ENCODE results near the gene KRTAP10-12.
A peak's percentile ranks its signal among the peaks of the same experiment; 100 is the strongest.

Gene KRTAP10-12

DNA sequence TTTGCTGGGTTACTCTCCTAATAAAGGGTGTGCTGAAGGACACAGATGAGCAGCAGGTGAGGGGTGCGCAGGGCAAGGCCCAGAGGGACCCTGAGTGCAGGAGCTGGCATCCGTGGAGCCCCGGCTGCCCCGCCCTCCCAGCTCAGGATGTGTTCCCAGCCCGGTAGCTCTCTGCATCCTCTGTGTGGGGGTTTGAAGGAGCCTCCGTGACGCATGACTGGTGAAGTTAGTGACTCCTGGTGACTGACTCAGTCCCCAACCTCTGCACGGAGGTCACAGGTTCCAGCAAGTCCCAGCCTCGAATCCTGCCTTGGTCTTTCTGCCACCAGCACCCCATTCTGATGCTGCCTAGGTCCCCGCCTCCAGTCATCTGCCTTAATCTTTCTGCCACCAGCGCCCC is 36.0 kb downstream of the KRTAP10-12 start:
- H3F3A ChIP-seq (ENCODE audit: insufficient read depth, low read length): no peaks in the 10 kb centered on the region
- H3K4me3 ChIP-seq (ENCODE audit: low read length): no peak overlapping the region
- no peaks in the 10 kb centered on the region for H3K9me3 ChIP-seq (replicated peaks; ENCODE audit: insufficient read depth, low read length)
- H3K27ac ChIP-seq (ENCODE audit: low read length): no peak overlapping the region
- H3K36me3 ChIP-seq (replicated peaks; ENCODE audit: insufficient read depth, low read length): no peaks in the 10 kb centered on the region
- no peaks in the 10 kb centered on the region for H4K20me1 ChIP-seq (ENCODE audit: insufficient read depth, low read length)
- no peak for DNase-seq
- H3K9me2 ChIP-seq (replicated peaks; ENCODE audit: insufficient read depth, low read length): no peaks in the 10 kb centered on the region
- peaks cover 97% of the 10 kb centered on the region for H3K27me3 ChIP-seq (replicated peaks; ENCODE audit: insufficient read depth, low read length)
- H3K9ac ChIP-seq (ENCODE audit: low read length): no peak overlapping the region
- no peak overlapping the region for H2AFZ ChIP-seq (ENCODE audit: low read length)
- H3K4me2 ChIP-seq (ENCODE audit: low read depth, low read length): no peak overlapping the region
- H3K4me1 ChIP-seq (ENCODE audit: low read length): no peaks in the 10 kb centered on the region
- TF ChIP-seq, protein P1, sequence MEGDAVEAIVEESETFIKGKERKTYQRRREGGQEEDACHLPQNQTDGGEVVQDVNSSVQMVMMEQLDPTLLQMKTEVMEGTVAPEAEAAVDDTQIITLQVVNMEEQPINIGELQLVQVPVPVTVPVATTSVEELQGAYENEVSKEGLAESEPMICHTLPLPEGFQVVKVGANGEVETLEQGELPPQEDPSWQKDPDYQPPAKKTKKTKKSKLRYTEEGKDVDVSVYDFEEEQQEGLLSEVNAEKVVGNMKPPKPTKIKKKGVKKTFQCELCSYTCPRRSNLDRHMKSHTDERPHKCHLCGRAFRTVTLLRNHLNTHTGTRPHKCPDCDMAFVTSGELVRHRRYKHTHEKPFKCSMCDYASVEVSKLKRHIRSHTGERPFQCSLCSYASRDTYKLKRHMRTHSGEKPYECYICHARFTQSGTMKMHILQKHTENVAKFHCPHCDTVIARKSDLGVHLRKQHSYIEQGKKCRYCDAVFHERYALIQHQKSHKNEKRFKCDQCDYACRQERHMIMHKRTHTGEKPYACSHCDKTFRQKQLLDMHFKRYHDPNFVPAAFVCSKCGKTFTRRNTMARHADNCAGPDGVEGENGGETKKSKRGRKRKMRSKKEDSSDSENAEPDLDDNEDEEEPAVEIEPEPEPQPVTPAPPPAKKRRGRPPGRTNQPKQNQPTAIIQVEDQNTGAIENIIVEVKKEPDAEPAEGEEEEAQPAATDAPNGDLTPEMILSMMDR (IDR thresholded peaks at IDR 0.05; ENCODE audit: low read length): no peak
- TF ChIP-seq EZH2 (optimal IDR thresholded peaks at IDR 0.05; ENCODE audit: low read depth, low read length) (no peak), EZH2phosphoT487 (IDR thresholded peaks at IDR 0.05; ENCODE audit: low read length) (no peak)
- H3K79me2 ChIP-seq (ENCODE audit: low read length): no peaks in the 10 kb centered on the region

DNA sequence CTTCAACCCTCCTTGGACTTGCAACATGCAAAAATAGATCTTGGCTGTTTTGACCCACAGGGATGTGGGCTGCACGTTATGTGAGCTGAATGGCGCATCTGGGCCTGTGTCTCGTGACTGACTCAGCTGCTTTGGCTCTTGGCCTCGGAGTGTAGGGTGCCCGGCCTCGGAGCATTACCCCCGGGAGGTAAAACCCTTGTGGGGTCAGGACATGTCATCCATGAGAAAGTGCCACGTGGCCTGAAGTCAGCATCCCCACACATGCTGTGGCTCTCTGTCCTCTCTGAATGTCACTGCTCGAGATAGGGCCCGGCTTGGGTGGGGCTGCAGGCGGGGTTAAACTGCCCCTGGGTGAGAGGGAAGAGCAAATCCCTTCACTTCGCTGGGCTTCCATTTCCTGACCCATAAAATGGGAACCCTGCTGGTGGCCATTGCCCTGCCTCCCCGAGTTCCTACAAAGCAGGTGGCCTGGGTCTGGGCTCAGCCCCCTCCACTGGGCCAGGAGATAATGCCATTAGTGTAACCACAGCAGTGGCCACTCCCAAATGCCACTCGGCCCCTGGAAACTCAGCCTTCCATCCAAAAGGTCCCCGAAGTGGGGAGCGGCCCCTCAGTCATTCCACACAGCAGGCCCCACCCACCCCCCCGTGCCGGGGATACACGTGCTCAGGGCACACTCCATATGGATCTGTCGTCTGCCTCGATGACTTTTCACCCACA is 37.2 kb downstream of the KRTAP10-12 start:
- H3K4me1 ChIP-seq (ENCODE audit: low read length): no peaks in the 10 kb centered on the region
- H3K9me3 ChIP-seq (replicated peaks; ENCODE audit: insufficient read depth, low read length): no peaks in the 10 kb centered on the region
- H3K36me3 ChIP-seq (replicated peaks; ENCODE audit: insufficient read depth, low read length): no peaks in the 10 kb centered on the region
- TF ChIP-seq EZH2 (optimal IDR thresholded peaks at IDR 0.05; ENCODE audit: low read depth, low read length) (no peak), EZH2phosphoT487 (IDR thresholded peaks at IDR 0.05; ENCODE audit: low read length) (no peak)
- TF ChIP-seq, protein P1 (IDR thresholded peaks at IDR 0.05; ENCODE audit: low read length): no peak
- H2AFZ ChIP-seq (ENCODE audit: low read length): no peak overlapping the region
- H3K4me3 ChIP-seq (ENCODE audit: low read length): no peak overlapping the region
- H3F3A ChIP-seq (ENCODE audit: insufficient read depth, low read length): no peaks in the 10 kb centered on the region
- H3K27me3 ChIP-seq (replicated peaks; ENCODE audit: insufficient read depth, low read length): peaks cover 97% of the 10 kb centered on the region
- no peaks in the 10 kb centered on the region for H3K79me2 ChIP-seq (ENCODE audit: low read length)
- no peaks in the 10 kb centered on the region for H4K20me1 ChIP-seq (ENCODE audit: insufficient read depth, low read length)
- H3K4me2 ChIP-seq (ENCODE audit: low read depth, low read length): no peak overlapping the region
- H3K9me2 ChIP-seq (replicated peaks; ENCODE audit: insufficient read depth, low read length): no peaks in the 10 kb centered on the region
- H3K27ac ChIP-seq (ENCODE audit: low read length): no peak overlapping the region
- no peak for DNase-seq
- no peak overlapping the region for H3K9ac ChIP-seq (ENCODE audit: low read length)

GRCh38 chr21:44734841-44735240 is 37.9 kb downstream of the KRTAP10-12 start:
- H3K4me1 ChIP-seq (ENCODE audit: low read length): no peaks in the 10 kb centered on the region
- no peaks in the 10 kb centered on the region for H3K9me2 ChIP-seq (replicated peaks; ENCODE audit: insufficient read depth, low read length)
- H3K4me2 ChIP-seq (ENCODE audit: low read depth, low read length): no peak overlapping the region

More at GRCh38 chr21:44734841-44735240, 37.9 kb downstream of the KRTAP10-12 start:
- Histone ChIP-seq H3K9me3 (replicated peaks; ENCODE audit: insufficient read depth, low read length) (no peaks in the 10 kb centered on the region), H3K9ac (ENCODE audit: low read length) (no peak overlapping the region), H3K27me3 (replicated peaks; ENCODE audit: insufficient read depth, low read length) (peaks cover 97% of the 10 kb centered on the region), H3F3A (ENCODE audit: insufficient read depth, low read length) (no peaks in the 10 kb centered on the region), H3K36me3 (replicated peaks; ENCODE audit: insufficient read depth, low read length) (no peaks in the 10 kb centered on the region), H3K4me3 (ENCODE audit: low read length) (no peak overlapping the region), H2AFZ (ENCODE audit: low read length) (no peak overlapping the region), H3K79me2 (ENCODE audit: low read length) (no peaks in the 10 kb centered on the region), H4K20me1 (ENCODE audit: insufficient read depth, low read length) (no peaks in the 10 kb centered on the region), H3K27ac (ENCODE audit: low read length) (no peak overlapping the region)
- TF ChIP-seq EZH2phosphoT487 (IDR thresholded peaks at IDR 0.05; ENCODE audit: low read length): no peak
- TF ChIP-seq EZH2 (optimal IDR thresholded peaks at IDR 0.05; ENCODE audit: low read depth, low read length): peak; percentile 71
- TF ChIP-seq, protein P1 (IDR thresholded peaks at IDR 0.05; ENCODE audit: low read length): no peak
- no peak for DNase-seq
